ENCODE data around the gene MOBP.

MOBP gene

DNA sequence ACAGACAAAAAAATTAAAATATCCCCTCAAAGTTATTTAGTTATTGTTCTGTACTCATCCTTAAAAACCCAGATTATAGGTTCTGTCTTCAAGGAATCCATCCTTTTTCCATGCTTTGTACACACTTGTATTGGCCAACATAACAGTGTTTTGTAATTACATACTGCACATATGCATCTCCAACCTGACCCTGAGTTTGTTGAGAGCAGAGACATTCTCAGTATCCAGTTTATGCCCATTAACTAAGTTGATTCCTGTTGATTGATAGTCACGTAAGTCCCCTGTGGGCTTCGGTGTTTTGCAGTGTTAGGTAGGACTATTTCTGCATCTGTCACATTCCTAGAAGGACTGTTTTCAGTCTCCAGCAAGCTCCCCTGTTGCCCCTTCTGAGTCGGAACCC is 33.6 kb downstream of the MOBP start:
- DNase-seq = no peak

DNA sequence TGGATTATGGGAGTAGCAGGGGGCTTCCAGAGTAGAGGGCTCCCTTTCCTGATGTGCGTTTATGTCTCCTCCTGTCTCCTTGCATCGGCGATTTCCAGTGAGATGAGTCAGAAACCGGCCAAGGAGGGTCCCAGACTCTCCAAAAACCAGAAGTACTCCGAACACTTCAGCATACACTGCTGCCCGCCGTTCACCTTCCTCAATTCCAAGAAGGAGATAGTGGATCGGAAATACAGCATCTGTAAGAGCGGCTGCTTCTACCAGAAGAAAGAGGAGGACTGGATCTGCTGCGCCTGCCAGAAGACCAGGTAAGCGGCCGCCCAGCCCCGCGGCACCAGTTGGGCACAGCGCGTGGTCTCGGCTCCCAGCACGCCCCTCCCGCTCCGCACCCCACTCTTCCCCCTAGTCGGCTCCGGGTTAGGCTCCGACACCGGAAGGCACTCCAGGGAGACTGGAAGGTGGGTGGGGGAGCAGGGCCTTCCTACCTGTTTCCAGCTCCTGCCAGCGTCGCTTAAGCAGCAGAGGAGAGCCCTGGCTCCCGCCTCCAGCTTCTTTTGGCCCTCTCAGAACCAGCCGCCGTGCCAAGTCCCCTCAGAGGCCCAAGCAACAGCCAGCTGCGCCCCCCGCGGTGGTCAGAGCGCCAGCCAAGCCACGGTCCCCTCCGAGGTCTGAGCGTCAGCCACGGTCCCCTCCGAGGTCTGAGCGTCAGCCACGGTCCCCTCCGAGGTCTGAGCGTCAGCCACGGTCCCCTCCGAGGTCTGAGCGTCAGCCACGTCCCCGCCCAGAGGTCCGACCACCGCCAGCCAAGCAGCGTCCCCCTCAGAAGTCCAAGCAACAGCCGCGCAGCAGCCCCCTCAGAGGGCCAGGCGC is 34.7 kb downstream of the MOBP start:
- no peak for DNase-seq

DNA sequence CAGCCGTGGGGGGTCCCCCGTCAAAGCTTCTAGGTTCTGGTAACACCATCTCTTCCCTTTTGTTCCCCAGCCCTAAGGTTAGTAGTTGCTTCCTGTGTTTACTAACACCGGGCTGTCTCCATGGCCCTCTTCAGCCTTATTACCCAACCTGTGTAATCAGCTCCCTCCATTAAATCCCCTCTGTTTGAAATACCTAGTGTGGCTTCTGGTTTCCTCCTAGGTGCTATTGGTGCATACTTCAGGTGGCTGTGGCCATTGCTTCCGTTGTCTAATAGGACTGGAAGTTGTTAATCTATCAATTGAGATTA is 35.3 kb downstream of the MOBP start:
- DNase-seq = no peak

- DNase-seq = no peak
Observed at GRCh38 chr3:39505866-39506742, 38.6 kb downstream of the MOBP start.

DNA sequence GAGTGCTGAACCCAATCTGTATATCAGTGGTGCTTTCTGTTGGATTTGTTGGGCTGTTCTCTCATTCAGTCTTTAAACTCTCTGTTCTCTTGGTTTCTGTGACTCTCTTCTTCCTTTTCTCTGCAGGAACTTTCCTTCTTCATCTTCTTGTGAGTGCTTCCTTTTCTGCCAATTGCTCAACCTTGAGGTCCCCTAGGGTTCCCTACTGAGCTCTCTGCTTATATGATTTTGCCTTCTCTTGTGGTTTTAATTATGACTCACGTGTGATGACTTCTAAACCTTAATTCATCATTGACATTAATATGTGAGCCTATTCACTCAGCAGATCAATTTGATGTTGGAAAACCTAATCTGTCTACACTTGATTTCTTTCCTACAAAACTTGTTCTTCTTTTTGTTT is 39.4 kb downstream of the MOBP start:
- DNase-seq = no peak

- DNase-seq = no peak
Observed at GRCh38 chr3:39513791-39514369, 46.4 kb downstream of the MOBP start.

DNA sequence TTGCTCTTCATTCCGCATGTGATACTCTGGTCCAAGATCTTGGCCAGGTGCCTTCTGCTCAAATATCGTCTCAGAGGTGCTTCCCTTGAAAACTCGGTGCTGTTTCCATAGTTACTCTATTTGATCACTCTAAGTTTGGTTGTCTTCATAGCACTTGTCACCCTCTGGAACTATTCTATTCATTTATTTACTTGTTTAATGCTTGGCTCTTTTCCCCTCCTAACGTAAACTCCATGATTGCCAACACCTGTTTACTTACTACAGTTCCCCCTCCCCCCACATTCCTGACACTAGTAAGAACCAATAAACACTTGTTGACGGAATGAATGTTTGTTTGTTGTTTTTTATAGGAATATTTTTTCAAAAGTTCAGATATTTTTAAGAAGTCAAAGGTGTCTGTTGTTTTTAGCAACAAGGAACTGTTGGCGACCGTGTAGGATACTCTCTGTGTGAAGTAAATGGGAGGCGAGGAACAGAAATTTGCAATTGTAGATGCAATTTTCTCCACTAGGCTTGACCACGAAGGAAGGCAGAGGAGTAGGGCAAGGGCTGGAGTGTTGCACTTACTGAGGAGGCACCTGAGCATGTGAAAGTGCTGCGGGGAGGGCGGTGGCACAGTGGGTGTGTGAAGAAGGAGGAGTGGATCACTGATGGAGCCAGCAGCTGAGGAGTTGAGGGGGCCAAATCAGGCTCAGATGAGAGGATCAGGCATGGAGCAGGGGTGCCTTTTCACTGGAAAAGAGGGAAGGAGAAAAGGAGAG is 48.4 kb downstream of the MOBP start:
- DNase-seq = no peak

DNA sequence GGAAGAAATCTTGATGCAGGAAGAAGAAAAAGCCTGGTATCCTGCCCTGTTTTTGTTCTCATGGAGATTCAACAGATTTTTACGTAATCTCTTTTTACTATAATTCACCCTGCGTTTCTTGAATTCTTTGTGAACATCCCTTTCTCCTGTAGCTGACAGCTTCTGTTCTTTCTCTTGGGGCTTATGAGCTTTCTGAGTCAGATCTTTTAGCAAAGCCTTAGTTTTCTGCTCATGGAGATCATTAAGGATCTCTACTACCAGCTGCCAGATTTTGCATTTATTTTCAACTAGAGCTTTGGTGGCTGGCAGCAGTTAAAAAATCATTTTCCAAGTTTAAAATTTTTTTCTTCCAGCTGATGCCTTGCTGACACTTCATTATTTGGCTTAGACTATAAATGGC is 51.6 kb downstream of the MOBP start:
- no peak for DNase-seq

GRCh38 chr3:39519554-39520288 is 52.2 kb downstream of the MOBP start:
- DNase-seq = no peak

DNA sequence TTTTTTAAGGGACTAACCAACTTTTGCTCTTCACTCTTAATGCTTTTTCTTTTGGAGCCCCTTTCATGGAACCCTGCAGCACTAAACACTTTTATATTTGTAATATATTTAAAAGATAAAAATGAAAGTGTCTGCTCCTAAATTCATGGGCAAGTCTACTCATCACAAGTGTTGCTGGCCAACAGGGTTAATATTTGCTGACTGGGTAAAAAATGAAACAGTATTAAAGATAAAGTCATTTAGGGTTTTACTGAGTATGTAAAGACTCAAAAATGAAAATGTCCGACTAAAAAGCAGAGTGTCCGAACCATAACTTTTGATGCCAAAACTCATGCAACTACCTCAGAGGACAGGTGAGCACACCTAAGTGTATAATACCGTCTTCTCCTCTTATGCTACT is 54.0 kb downstream of the MOBP start:
- no peak for DNase-seq

- DNase-seq = no peak
Observed at GRCh38 chr3:39524107-39524506, 56.6 kb downstream of the MOBP start.

DNA sequence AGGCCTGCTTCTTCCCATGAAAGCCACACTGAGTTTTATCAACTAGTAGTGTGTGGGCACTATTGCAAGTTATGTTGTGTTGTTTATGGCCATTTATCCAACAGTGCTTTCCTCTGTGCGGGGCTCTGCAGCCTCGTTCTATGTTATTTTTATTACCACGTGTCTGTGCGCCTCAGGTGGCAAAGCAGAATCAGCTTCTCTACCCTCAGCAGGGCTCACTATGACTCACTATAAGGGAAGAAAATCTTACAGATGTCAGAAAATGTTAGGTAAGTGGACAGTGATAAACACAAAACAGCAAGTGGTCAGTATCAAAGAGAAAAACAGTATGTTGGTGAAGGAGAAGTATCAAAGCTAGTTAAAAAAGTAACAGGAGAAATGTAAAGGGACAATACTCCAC is 61.4 kb downstream of the MOBP start:
- DNase-seq = no peak

DNA sequence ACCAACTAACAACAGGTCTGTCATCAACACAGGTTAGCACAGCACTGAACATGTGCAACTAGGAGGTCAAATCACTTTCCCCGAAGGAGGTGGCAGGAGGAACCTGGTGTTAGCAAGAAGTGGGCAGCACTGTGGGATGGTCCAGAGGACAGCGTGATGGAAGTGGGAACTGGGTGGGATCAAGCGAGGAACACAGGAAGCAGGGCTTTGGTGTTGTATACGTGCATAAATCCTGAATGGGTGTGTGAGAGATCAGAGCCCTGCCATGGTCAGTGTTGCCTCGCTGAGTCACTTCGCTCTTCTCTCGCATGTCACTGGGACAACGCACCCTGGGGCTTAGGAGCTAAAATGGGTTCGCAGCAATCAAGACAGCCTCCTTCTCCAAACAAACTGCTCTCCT is 62.1 kb downstream of the MOBP start:
- DNase-seq = no peak

DNA sequence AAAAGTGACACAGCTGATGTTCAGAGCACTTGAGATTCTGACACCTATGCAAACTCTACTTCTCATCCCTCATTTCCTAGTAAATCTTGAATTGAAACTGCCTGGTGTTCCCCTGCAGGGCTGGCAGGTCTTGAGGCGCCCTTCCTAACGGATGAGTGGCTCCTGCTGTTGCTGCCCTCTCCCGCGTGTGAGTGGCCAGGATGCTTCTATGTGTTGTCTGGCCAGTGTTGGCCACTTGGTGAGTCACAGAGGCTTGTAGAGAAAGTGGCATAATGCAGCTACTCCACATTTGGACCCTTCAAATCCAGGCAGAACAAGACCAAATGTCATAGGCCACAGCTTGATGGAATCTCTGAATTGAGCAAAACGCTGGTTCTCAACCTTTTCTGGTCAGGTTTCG is 63.6 kb downstream of the MOBP start:
- no peak for DNase-seq

- DNase-seq = no peak
Observed at GRCh38 chr3:39531665-39532064, 64.2 kb downstream of the MOBP start.

DNA sequence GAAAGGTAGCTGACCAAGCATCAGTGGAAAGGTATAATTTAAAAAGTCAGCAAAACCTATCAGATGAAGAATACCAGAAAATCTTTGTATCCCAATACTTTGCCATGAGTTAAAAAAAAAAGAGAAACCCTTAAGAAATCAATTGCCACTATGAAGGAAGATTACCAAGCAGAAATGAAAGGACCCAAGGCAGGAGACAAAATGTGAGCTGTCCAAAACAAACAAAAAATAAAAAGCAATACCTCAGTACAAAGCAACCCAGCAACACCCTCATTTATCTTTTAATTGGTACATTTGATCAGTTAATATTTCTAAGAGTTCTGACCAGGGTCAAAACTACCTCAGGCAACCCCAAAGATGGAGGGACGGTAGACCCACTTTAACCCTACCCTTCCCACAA is 65.3 kb downstream of the MOBP start:
- no peak for DNase-seq

- no peak for DNase-seq
Observed at GRCh38 chr3:39533226-39533625, 65.7 kb downstream of the MOBP start.

GRCh38 chr3:39540162-39540921 is 72.9 kb downstream of the MOBP start:
- DNase-seq = no peak

GRCh38 chr3:39541442-39541841 is 74.0 kb downstream of the MOBP start:
- DNase-seq = no peak

DNA sequence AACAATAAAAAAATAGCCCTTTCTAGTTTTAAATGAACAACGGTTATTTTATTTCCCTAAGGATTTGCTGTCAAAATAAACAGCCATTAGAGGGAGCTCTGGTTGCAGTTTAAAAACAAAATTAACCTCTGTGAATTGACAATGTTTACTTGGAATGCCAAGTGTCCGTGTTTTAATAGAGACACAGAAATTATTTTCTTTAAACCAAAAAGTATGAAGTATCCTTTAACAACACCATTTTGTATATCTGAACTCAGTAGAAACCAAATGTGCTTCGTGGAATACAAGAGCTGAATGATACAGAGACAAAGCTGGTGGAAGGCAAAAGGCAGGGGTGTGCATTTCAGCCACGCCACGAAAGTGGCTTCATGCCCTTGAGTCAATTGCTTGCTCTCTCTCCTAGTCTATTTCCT is 74.4 kb downstream of the MOBP start:
- DNase-seq = no peak

GRCh38 chr3:39542588-39542988 is 75.1 kb downstream of the MOBP start:
- no peak for DNase-seq

GRCh38 chr3:39548282-39548681 is 80.8 kb downstream of the MOBP start:
- no peak for DNase-seq

Data from central memory CD4-positive, alpha-beta T cell (primary cell).